GM11168 (cell line): ENCODE data around the gene RPS6KA3.

Experiments used
- in situ Hi-C: fragments of 300-500 bp; cut with MboI; formaldehyde crosslinking; loops from one replicate; pipeline ENCODE4 v1.12.0; 2022; ENCODE audit warnings: low sequenced_read_pairs; ENCODE audit not compliant: unreplicated experiment

RPS6KA3 gene

GRCh38 chrX:20116087-20116576, 150.6 kb downstream of the RPS6KA3 start:
- in situ Hi-C loops = no loop called here

- in situ Hi-C loops = no loop called here
These were observed 154.5 kb downstream of the RPS6KA3 start for GRCh38 chrX:20112022-20112774.

GRCh38 chrX:20111271-20111670, 155.4 kb downstream of the RPS6KA3 start:
- in situ Hi-C loops = no loop called here

GRCh38 chrX:20101934-20102581, 164.7 kb downstream of the RPS6KA3 start:
- in situ Hi-C loops = no loop called here
